Rectal smooth muscle tissue (tissue), 1 donor: ENCODE measurements around the gene LRIG2.
"Not testable (repeated sequence)": the region's sequence is repeated elsewhere in the genome, so short reads cannot be mapped to it uniquely, and the experiment has no call there.

Experiments
- H3K27ac ChIP-seq: one replicate; pipeline ENCODE4 v1.7.0; 2013; ENCODE audit warnings: low read depth, low read length, inconsistent platforms
- H3K27me3 ChIP-seq: one replicate; pipeline ENCODE4 v1.7.0; 2013; ENCODE audit warnings: low read length; ENCODE audit not compliant: control insufficient read depth, insufficient read depth
- H3K36me3 ChIP-seq: one replicate; pipeline ENCODE4 v1.7.0; 2013; ENCODE audit warnings: low read length; ENCODE audit not compliant: control insufficient read depth, insufficient read depth
- H3K4me1 ChIP-seq: one replicate; pipeline ENCODE4 v1.7.0; 2013; ENCODE audit warnings: low read length; ENCODE audit not compliant: control insufficient read depth, insufficient read depth
- H3K4me3 ChIP-seq: one replicate; pipeline ENCODE4 v1.7.0; 2013; ENCODE audit warnings: low read length
- H3K9ac ChIP-seq: one replicate; pipeline ENCODE4 v1.7.0; 2013; ENCODE audit warnings: low read length

LRIG2 gene

DNA sequence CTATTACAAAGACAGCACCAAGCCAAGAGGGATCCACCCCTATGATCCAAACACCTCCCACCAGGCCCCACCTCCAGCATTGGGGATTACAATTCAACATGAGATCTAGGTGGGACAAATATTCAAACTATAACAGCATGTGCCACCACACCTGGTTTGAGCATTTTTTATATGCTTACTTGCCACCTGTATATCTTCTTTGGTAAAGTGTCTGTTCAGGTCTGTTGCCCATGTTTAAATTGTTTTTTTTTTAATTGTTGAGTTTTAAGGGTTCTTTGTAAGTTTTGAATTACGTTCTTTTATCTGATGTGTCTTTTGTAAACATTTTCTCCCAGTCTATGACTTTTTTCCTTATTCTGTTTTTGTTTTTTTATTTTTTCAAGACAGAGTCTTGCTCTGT, 83.4 kb downstream of the LRIG2 start:
- H3K4me3 ChIP-seq: no peak overlapping the region
- no peaks in the 10 kb centered on the region for H3K4me1 ChIP-seq
- H3K27me3 ChIP-seq: no peaks in the 10 kb centered on the region
- no peak overlapping the region for H3K9ac ChIP-seq
- H3K36me3 ChIP-seq: no peaks in the 10 kb centered on the region
- no peak overlapping the region for H3K27ac ChIP-seq

DNA sequence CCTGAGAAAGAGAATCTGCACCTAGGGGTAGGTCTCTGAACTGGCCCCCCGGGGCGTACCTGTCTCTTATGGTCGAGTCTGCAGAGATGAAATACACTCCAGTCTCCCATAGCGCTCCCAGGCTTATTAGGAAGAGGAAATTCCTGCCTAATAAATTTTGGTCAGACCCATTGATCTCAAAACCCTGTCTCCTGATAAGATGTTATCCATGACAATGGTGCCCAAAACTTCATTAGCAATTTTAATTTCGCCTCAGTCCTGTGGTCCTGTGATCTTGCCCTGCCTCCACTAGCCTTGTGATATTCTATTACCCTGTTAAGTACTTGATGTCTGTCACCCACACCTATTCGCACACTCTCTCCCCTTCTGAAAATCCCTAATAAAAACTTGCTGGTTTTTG, 85.7 kb downstream of the LRIG2 start:
- not testable (repeated sequence) for H3K27me3 ChIP-seq, H3K4me1 ChIP-seq, H3K27ac ChIP-seq, H3K36me3 ChIP-seq, H3K4me3 ChIP-seq, H3K9ac ChIP-seq

DNA sequence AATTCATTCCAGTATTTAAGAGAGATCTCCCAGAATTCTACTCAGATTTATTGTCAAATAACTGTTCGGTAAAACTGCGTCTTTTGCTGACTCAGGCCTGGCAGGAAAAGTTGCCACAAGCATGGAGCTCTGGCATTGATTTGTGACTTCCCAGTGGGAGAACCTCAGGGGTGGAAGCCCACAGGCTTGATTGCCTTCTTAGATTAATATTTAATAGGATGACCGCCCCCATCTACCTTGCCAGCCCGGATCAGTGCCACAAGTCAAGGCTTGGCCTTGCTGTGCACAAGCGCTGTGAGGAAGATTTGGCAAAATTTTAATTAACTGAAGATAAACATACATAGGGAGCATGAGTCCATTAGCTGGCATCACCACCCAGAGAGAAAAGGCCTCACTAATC, 93.5 kb downstream of the LRIG2 start:
- no peaks in the 10 kb centered on the region for H3K27me3 ChIP-seq
- no peak overlapping the region for H3K9ac ChIP-seq
- no peaks in the 10 kb centered on the region for H3K36me3 ChIP-seq
- no peaks in the 10 kb centered on the region for H3K4me1 ChIP-seq
- no peak overlapping the region for H3K4me3 ChIP-seq
- no peak overlapping the region for H3K27ac ChIP-seq

DNA sequence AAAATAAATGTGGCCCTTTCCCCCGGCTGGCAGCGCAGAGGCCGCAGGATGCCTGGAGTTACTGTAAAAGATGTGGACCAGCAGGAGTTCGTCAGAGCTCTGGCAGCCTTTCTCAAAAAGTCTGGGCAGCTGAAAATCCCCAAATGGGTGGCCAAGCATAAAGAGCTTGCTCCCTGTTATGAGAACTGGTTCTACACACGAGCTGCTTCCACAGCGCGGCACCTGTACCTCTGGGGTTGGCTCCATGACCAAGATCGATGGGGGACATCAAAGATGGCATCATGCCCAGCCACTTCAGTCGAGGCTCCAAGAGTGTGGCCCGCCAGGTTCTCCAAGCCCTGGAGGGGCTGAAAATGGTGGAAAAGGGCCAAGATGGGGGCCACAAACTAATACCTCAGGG, 95.9 kb downstream of the LRIG2 start:
- Histone ChIP-seq H3K9ac (no peak overlapping the region), H3K36me3 (no peaks in the 10 kb centered on the region), H3K27ac (no peak overlapping the region), H3K4me1 (no peaks in the 10 kb centered on the region), H3K4me3 (no peak overlapping the region), H3K27me3 (no peaks in the 10 kb centered on the region)

DNA sequence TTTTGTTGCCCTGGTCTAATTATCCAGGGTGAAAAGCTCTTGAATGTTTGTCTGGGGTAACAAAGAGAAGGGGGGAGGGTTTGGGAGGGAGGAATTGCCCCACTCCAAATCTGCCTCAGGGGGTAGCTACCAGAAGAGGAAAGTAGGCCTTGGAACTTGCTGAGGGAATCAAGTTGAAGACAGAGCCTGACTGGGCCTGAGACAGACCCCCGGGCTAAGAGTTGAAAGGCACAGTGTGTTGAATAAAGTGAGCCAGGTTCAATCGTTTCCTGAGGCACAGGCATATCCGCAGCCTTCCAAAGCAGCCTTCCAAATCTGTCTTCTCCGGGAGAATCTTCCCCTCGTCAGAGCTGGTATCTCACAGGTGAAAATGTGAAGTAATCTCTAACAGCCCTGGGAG, 96.6 kb downstream of the LRIG2 start:
- Histone ChIP-seq H3K4me1 (no peaks in the 10 kb centered on the region), H3K36me3 (no peaks in the 10 kb centered on the region), H3K9ac (no peak overlapping the region), H3K27me3 (no peaks in the 10 kb centered on the region), H3K4me3 (no peak overlapping the region), H3K27ac (no peak overlapping the region)

DNA sequence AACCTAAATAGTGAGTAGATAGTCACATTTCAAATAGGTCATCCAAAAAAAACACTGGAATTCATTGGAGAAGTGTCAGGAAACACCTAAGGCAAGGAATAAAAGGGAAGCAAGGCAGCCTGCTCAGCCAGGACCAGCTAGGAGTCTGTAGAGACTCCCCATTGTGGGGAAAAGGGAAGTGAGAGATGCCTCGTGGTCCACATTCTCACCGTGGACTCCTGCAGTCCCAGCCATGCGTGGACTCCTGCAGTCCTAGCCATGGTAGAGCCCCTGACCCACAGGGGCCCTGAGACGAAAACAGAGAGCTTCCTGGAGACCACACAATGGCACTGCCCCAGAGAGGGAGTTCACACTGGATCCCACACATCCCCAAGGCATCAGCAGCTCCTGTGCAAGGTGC, 97.5 kb downstream of the LRIG2 start:
- no peaks in the 10 kb centered on the region for H3K4me1 ChIP-seq
- H3K4me3 ChIP-seq: no peak overlapping the region
- no peak overlapping the region for H3K27ac ChIP-seq
- H3K36me3 ChIP-seq: no peaks in the 10 kb centered on the region
- no peaks in the 10 kb centered on the region for H3K27me3 ChIP-seq
- H3K9ac ChIP-seq: no peak overlapping the region

DNA sequence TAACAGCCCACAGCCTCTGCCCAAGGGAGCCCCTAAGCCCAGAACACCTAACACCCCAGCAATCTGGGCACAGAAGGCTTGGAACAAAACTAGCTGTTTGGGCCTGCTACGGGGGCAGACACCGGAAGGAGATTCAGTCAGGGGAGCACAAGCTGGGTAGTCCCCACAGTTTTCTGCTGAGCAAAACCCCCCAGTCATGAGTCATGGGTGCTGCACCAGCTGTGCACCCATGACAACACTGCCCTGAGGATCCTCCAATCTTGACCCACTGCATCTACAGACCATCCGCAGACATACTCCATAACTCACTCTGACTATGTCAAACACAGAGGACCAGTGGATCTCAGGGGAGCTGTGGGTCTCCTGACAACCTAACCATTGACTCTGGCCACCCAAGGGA, 105.1 kb downstream of the LRIG2 start:
- no peak overlapping the region for H3K9ac ChIP-seq
- H3K27me3 ChIP-seq: no peaks in the 10 kb centered on the region
- no peaks in the 10 kb centered on the region for H3K4me1 ChIP-seq
- H3K36me3 ChIP-seq: no peaks in the 10 kb centered on the region
- H3K4me3 ChIP-seq: no peak overlapping the region
- H3K27ac ChIP-seq: no peak overlapping the region

DNA sequence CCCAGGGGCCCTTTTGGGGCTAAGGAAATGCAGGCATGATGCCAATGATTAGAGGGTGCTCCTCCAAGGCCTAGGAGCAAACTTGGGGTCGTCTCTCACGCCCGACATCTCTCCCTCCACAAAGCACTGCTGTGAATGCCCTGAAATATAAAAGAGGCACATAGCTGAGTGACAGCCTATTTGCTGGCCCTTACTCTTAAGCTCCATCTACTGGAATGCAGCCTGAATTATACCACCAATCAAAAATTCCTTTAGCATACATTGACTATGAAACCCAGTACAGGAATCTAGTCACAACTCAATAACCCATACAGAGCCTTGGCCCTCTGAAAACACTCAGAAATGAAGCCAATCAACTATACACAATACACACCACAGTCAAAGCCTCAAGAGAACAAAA, 105.5 kb downstream of the LRIG2 start:
- Histone ChIP-seq H3K4me1 (no peaks in the 10 kb centered on the region), H3K4me3 (no peak overlapping the region), H3K27ac (no peak overlapping the region), H3K27me3 (no peaks in the 10 kb centered on the region), H3K9ac (no peak overlapping the region), H3K36me3 (no peaks in the 10 kb centered on the region)
